HG03196 (cell line): ENCODE results near the gene CDC26.
"Not testable (repeated sequence)": the region's sequence is repeated elsewhere in the genome, so short reads cannot be mapped to it uniquely, and the experiment has no call there.

ENCODE experiments used
- ATAC-seq: cut with Tn5 transposase; IDR thresholded peaks from one replicate; pipeline ENCODE4 v1.9.1; 2021; ENCODE audit not compliant: unreplicated experiment

Gene CDC26

DNA sequence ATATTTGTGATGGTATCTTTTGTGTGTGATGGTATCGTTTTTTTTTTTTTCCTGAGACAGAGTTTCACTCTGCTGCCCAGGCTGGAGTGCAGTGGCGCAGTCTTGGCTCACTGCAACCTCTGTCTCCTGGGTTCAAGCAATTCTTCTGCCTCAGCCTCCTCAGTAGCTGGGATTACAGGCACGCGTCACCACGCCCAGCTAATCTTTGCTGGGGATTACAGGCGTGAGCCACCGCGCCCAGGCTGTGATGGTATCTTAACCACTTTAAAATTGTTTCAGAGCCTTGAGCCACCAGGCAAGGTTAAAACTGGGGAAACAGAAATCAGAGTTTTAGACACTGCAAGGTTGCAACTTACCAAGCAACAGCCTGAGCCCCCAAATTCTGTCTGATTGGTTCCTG, 20.9 kb upstream of the CDC26 start:
- ATAC-seq = not testable (repeated sequence)

DNA sequence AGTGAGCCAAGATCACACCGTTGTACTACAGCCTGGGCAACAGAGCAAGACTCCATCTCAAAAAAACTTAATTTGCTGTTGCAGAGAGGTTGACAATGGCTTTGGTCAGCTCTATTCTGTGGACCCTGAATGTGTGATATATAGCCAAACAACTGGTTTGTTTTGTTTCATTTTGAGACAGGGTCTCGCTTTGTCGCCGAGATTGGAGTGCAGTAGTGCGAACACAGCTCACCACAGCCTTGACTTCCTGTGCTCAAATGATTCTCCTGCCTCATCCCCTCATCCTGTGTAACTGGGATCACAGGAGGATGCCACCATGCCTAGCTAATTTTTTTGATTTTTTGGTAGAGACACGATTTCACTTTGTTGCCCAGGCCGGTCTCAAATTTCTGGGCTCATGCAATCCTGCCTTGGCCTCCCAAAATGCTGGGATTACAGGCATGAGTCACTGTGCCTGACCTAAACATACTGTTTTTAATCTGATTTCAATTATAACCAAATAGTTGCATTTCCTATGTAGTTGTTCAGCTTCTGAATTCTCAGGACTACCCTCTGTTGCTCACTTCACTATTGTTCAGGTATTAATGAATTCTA, 18.0 kb upstream of the CDC26 start:
- no peak for ATAC-seq

DNA sequence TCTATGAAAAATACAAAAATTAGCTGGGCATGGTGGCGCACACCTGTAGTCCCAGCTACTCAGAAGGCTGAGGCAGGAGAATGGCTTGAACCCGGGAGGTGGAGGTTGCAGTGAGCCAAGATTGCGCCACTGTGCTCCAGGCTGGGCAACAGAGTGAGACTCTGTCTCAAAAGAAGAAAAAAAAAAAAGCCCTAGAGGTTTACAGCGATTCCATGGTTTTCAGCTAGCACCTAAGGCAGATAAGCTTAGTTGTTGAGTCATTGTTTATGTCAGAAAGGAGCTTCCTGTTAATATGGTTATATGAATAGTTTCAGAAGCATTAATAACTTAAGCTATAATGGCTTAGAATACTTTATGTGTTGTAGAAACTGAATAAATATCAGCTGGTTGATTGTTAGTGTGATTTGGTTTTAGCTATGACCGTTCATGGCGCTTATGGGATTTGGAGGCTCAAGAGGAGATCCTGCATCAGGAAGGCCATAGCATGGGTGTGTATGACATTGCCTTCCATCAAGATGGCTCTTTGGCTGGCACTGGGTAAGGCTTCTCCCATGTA, 14.8 kb upstream of the CDC26 start:
- ATAC-seq = no peak

DNA sequence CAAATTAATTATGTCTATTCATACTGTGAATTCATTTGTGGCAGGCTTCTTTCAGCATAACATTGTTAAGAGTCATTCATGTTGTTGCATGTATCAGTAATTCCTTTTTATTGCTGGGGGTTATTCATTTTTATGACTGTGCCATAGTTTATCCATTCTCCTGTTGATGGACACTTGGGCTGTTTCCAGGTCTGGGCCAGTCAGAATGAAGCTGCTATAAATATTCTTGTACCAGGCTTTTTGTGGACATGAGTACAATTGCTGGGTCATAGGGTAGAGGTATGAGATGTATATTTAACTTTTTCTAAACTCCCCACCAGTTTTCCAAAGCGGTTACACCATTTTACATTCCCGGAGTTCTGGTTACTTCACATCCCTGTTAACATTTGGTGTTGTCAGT, 13.7 kb upstream of the CDC26 start:
- no peak for ATAC-seq

DNA sequence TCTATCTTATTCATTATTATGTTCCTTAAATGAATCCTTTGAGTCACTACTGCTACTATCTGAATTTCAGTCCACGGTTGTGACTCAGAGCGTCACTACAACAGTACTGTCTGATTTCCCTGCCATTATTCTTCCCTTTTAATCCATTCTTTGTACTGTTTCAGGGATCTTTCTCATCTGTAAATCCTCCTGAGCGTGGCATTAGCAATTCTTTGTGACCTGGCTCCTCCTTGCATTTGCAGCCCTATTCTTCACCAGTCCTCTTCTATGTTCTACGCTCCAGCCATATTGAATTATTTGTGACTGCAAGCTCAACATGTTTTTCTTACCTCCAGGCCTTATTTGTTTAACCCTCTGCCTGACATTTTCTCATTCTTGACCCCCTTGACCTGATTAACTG, 6.0 kb upstream of the CDC26 start:
- ATAC-seq = no peak

DNA sequence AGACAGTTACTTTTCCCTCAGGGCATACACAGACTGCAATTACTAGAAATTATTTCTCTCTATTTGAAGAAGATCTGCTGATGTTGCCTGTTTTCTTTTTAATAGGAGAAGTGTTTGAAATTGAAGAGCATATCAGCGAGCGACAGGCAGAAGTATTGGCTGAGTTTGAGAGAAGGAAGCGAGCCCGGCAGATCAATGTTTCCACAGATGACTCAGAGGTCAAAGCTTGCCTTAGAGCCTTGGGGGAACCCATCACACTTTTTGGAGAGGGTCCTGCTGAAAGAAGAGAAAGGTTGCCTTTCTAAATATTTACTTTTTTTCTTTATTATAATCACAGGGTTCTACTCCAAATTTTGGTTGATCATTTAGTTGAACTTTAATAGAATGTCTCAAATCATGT, 3.5 kb upstream of the CDC26 start:
- ATAC-seq = no peak

DNA sequence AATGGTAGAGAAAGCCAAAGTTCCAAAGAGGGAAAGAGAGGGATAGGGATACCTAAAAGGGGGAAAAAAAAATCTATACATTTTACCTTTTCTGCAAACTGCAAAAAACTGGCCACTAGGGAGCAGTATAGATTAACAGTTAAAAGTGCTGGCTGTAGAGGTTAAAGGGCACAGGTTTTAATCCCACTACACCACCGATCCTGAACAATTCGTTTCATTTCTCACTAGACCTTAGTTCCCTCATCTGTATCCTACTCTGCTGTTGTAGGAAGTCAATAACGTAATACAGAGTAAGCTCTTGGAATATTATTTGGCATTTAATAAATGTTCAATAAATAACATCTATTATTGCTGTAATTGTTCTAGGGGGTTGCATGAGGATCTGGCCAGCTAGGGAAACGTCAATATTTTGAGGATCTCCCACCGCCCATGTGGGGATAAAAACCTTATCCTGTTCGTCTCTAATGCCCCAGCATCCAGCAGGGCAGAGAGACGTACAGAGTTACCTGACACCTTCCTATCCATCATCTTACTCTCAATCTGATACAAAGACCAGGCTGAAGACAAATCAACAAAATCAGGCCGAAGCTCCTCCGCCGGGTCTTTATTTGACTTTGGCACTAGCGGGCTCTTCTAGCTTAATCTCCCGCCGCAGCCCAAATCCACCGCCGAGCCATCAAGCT, 757 bp downstream of the CDC26 start:
- ATAC-seq = peak; percentile 33

DNA sequence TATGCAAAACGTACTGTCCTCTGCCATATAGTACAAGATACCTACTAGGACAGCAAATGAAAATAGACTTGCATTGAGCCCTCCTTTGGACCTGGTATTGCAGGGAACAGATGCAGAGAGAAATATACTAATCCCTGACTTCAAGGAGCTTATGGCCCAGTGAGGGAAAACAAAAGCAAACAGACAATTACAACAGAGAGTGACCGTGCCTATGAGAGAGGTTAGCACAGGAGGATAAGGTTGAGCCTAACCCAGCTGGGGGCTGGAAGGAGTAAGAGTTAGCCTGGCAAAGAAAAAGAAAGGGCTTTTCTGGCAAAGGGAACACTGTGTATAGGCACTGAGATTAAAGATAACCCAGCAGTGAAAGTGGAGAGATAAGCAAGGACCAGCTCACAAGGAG, 5.5 kb downstream of the CDC26 start:
- no peak for ATAC-seq

DNA sequence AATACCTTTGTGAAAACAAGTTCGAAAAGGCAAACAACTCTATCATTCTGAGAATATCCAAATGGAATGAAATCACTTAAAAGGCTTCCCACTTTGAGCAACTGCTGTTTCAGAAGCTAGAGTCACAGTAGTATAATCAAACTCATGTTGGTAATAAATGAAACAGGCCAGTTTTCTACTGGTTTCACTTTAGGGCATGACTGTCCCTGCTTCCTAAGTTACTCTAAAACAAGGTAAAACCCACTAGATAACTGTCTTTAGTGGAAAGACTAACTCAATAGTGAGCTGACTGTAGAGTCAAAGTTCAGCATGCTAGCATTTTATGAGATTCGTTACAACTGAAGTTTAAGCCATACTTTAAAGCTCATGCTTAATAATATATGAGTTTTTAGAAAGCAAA, 6.0 kb downstream of the CDC26 start:
- no peak for ATAC-seq

DNA sequence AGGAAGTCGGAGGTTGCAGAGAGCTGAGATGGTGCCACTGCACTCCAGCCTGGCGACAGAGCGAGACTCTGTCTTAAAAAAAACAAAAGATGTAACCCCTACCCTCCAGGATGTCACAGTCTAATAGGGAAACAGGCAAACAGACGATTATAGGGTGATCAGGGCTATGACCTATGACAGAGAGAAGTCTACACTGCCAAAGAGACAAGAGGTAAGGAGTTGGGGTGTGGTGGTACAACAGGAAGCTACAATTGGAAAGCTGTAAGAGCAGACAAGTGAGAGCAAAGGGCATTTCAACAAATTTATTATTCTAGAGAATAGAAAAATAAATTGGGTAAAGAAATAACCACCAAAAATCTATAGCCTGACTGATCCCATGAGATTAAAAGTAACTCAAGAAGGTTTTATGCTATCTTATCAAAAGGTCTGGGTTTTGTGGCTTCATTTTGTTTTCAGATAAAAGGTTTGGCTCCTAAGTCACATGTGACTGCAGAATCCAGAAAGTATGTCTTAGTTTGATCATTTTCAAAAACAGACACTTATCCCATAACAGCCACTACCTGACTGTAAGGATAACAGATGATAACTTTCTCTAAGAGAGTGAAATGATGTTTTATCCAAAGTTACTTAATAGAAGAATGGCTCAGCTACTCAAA, 7.3 kb downstream of the CDC26 start:
- no peak for ATAC-seq

DNA sequence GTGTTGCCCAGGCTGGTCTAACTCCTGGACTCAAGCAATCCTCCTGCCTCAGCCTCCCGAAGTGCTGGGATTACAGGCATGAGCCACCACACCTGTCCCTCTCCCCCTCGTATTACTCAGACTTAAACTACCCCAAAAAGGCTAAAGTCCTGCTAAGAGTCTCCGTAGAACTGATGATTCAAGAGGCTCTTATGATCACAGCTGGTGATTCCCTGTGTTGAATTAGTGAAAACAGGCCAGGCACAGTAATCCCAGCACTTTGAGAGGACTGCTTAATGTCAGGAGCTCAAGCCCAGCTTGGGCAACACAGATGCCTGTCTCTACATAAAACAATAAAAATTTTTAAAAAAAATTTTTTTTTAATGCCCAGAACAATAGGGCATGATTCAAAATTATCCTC, 9.2 kb downstream of the CDC26 start:
- ATAC-seq = no peak

DNA sequence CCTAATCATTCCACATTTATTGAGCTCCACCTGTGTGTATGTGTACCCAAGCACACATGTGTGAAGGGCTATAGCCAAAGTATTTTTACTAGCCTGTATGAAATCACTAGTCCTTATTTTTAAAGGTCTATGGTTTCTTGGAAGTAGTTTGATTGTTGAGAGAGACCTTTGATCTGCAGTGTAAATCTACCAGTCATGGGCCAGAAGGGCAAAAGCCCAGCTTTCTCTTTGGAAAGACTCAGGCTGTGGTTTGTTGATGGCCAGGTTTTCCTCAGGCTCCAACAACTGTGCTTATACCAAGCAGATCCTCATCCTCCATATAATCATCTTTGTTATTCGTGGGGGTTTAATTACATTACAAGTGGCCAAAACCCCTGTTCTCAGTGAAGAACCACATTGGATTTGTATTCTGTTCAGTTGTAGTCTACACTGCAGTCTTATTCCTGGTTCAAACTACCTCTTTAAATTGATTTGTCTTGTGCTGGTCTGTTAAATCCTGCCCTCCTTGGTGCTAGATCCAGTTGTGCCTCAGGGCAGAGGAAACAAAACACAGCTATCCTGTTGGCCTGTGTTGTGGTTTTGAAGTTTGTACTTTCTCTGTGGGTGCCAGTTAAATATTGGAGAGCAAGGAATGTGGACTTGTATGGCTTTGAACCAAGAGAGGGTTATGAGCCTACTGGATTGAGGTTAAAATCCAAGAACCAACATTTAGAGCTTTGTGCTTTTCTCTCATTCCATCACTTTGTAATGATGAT, 13.3 kb downstream of the CDC26 start:
- ATAC-seq = no peak

DNA sequence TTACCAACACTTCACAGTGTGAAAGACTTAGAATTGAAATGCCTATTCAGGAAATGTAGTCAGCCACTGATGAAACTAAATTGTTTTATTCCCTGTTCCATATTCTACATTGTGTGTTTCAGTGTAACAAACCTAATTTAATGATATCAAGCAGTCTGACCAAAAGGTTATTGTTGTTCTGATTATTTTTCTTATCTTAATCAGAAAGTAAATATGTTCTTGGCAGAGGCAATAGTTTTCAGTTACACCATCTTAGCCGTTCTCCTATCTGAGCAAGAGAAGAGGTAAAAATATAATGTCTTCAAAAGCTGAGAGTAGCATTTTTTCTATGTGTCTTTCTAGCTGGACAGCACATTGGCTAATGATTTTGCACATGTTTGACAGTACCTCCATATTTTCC, 17.1 kb downstream of the CDC26 start:
- ATAC-seq = no peak

DNA sequence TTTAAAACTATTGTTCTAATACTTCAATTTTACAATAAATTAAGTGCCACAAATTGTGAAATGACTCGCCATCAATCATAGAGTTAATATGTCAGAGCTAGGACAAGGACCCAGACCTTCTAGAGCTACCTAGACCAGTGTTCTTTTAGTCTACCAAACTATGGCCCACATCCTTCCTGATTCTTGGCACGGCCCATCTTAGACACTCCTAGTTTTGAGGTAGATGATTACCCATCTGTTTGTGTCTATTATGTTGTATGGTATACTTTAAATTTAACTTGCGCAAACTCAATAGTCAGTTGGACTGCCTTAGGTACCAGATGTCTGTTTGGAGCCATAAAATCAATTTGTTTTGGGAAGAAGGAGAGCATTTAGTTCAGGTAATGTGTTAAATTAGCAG, 17.5 kb downstream of the CDC26 start:
- ATAC-seq = no peak

DNA sequence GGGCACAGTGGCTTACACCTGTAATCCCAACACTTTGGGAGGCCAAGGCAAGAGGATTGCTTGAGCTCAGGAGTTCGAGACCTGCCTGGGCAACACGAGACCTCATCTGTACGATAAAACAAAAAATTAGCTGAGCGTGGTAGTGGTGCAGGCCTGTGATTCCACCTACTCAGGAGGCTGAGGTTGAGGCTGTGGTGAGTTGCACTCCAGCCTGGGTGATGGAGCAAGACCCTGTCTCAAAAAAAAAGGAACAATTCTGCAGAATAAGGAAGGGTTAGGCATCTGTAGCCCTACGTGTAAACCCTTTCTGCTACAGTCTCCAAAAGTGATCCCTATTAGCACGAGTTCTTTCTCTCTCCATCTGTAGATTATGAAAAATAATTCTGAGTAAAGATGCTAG, 19.9 kb downstream of the CDC26 start:
- no peak for ATAC-seq

DNA sequence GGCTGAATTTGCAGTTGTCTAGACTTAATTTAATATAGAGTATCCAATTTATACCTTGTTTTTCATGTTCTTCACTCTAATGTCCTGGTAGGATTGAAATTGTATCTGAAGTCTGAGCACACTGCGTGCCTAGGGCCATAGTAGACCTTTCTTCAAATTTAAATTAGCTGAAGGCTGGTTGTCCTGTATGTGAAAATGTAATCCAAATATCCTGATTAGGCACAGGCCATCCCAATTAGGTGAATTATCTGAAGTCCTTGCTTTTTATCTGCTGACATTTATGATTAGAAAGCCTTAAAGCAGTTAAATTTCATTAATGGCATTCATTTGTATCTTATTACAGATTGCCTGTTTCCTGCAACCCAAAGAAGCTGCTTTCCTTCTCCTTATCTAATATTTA, 20.4 kb downstream of the CDC26 start:
- ATAC-seq = no peak

DNA sequence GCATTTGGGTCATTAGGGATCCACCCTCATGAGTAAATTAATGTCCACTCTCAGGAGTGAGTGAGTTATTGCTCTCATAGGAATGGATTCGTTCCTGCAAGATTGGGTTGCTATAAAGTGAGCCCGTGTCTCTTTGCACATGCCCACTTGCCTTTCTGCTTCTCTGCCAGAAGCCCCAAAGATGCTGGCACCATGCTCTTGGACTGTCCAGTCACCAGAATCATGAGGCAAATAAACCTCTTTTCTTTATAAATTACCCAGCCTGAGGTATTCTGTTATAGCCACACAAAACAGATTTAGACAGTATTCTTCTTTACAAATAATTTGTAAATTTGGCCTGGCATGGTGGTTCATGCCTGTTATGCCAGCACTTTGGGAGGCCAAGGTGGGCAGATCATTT, 24.6 kb downstream of the CDC26 start:
- no peak for ATAC-seq

DNA sequence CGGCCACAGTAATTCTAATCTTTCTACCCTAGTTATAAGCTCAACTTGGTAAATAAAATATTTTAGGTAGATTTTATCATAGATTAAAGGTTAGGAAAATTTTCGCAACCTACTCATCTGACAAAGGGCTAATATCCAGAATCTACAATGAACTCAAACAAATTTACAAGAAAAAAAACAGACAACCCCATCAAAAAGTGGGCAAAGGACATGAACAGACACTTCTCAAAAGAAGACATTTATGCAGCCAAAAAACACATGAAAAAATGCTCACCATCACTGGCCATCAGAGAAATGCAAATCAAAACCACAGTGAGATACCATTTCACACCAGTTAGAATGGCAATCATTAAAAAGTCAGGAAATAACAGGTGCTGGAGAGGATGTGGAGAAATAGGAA, 25.7 kb downstream of the CDC26 start:
- ATAC-seq = not testable (repeated sequence)

DNA sequence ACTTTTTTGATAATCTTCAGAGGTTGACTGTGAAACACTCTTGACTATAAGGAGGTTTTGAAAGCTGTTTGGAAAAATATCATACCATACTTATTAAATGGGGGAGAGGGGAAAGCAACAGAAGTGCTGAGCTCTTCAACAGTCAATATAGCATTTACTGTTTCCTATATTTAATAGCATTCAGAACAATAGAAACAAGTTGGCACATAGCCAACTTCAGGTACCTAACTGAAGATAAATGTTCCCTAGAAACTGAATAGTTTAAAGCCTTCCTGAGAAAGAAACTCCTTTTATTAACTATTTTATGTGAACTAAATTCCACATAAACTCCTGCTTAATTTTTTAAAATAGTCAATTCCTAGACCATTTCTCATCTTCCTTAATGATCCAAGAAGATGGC, 27.7 kb downstream of the CDC26 start:
- no peak for ATAC-seq

DNA sequence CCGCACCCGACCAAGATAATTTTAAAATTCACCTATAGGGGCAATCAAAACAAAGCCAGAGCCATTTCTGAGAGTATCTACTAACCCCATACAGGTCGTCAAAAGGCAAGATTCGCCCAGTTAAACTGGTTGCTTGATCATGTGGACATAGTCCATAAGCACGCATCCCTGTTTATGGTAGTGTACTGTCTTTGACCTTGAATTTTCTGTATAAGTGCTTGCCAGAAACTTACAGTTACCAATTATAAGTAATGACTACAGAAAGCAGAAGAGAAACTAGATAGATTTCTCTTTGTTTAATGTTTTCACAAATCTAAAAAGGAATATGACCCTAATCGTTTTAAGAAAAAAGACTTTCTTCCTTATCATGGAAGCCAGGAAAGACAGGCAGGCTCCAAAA, 28.4 kb downstream of the CDC26 start:
- no peak for ATAC-seq

DNA sequence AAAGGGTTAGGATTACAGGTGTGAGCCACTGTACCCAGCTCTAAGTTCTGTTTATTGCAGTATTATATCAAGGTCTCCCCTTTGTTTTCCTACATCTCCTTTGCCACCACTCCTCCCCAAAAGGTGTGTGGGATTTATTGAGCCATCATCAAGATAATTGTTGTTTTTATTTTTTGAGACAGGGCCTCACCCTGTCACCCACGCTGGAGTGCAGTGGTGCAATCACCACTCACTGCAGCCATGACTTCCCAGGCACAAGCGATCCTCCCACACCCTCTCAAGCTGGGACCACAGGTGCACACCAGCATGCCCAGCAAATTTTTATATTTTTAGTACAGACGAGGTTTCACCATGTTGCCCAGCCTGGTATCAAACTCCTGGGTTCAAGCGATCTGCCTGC, 29.5 kb downstream of the CDC26 start:
- ATAC-seq = no peak

DNA sequence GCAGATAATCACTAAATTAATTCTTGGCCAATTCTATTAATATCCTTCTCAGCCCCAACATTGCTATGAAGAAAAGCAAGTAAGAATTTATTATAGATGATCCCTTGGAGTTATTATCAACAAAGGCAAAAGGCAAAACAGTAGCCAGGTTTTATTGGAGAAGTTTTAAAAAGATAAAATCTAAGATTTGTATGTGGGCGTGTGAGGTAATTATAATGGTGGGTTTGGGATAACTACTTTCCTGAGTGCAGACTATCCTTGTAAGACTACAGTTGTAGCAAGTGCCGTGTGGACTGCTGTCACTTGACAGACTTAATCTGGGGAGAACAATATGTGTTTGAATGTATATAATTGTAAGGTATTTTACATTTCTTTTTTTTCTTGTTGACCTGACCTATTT, 30.8 kb downstream of the CDC26 start:
- ATAC-seq = no peak
